Hepatocyte (in vitro differentiated cells): ENCODE results near the gene AGBL1. TPM values are rescaled to one million over a fixed set of nuclear protein-coding genes. Genes with fewer than 3 reads are reported as not detected.

Experiments
- DNase-seq: peaks from one replicate; pipeline ENCODE4 v3.0.0-alpha.2; 2016; ENCODE audit warnings: low spot score
- H2AFZ ChIP-seq: fragments of 200-600 bp; sonication (generic); 2 replicates; pipeline ENCODE4 v1.6.0; 2016; ENCODE audit warnings: antibody characterized with exemption, mild to moderate bottlenecking
- H3K27ac ChIP-seq: fragments of 200-600 bp; sonication (generic); 2 replicates; pipeline ENCODE4 v1.5.1; 2016; ENCODE audit warnings: mild to moderate bottlenecking
- H3K27me3 ChIP-seq: fragments of 200-600 bp; sonication (generic); 2 replicates; pipeline ENCODE4 v1.6.1; 2016
- H3K36me3 ChIP-seq: fragments of 200-600 bp; sonication (generic); replicated peaks from 2 replicates; pipeline ENCODE4 v1.5.1; 2016; ENCODE audit warnings: low read depth; ENCODE audit not compliant: insufficient read depth
- H3K4me1 ChIP-seq: fragments of 200-600 bp; sonication (generic); 2 replicates; pipeline ENCODE4 v1.5.1; 2016; ENCODE audit warnings: mild to moderate bottlenecking, moderate library complexity; ENCODE audit not compliant: insufficient read depth
- H3K4me2 ChIP-seq: fragments of 200-600 bp; sonication (generic); 2 replicates; pipeline ENCODE4 v1.6.0; 2016
- H3K4me3 ChIP-seq: fragments of 200-600 bp; sonication (generic); 2 replicates; pipeline ENCODE4 v1.5.1; 2016; ENCODE audit warnings: mild to moderate bottlenecking
- H3K79me2 ChIP-seq: fragments of 200-600 bp; sonication (generic); 2 replicates; pipeline ENCODE4 v1.6.0; 2017; ENCODE audit warnings: mild to moderate bottlenecking
- H3K9me2 ChIP-seq: fragments of 200-600 bp; sonication (generic); replicated peaks from 2 replicates; pipeline ENCODE4 v1.6.0; 2017; ENCODE audit warnings: mild to moderate bottlenecking; ENCODE audit not compliant: insufficient read depth
- H3K9me3 ChIP-seq: fragments of 200-600 bp; sonication (generic); 2 replicates; pipeline ENCODE4 v1.5.1; 2016; ENCODE audit warnings: low read depth, mild to moderate bottlenecking
- H4K20me1 ChIP-seq: fragments of 200-600 bp; sonication (generic); 2 replicates; pipeline ENCODE4 v1.6.0; 2016; ENCODE audit warnings: mild to moderate bottlenecking; ENCODE audit not compliant: insufficient read depth, poor library complexity, severe bottlenecking
- CTCF ChIP-seq: fragments of 200-600 bp; sonication (generic); IDR thresholded peaks from 2 replicates; pipeline ENCODE4 v1.5.1; 2016; ENCODE audit warnings: antibody characterized with exemption, mild to moderate bottlenecking; ENCODE audit not compliant: poor library complexity
- EZH2 ChIP-seq: fragments of 200-600 bp; sonication (generic); IDR thresholded peaks from 2 replicates; pipeline ENCODE4 v1.6.1; 2016; ENCODE audit warnings: antibody characterized with exemption, mild to moderate bottlenecking, borderline replicate concordance
- EZH2phosphoT487 ChIP-seq: fragments of 200-600 bp; sonication (generic); IDR thresholded peaks from one replicate; pipeline ENCODE4 v1.6.1; 2018; ENCODE audit warnings: antibody characterized with exemption, mild to moderate bottlenecking, low read depth, moderate library complexity; ENCODE audit not compliant: unreplicated experiment, severe bottlenecking
- WGBS: methylation state at CpG from one replicate; pipeline ENCODE4 v1.1.6; 2016; ENCODE audit warnings: low lambda C conversion rate; ENCODE audit errors: missing lambda C conversion rate; 5-methylcytosine and 5-hydroxymethylcytosine counted together
- polyA plus RNA-seq: library from polyadenylated mRNA; unstranded; fragments of >200 nt; fragmentation: Nextera tagmentation; extraction: Ambion mirVana; gene quantifications from 2 replicates; pipeline ENCODE4 v1.2.1, GENCODE V29; 2016
- total RNA-seq: library from RNA; depleted of rRNA; stranded (reverse); fragments of >200 nt; gene quantifications from 2 replicates; pipeline ENCODE4 v1.2.3, GENCODE V29; 2014

The AGBL1 gene
- total and polyA plus RNA-seq, 2 experiments from 2014 or later = not detected

- peak; percentile 73 for DNase-seq
- Histone ChIP-seq H3K27ac (no peak overlapping the region), H3K4me1 (no peaks in the 10 kb centered on the region), H3K27me3 (no peaks in the 10 kb centered on the region), H3K9me2 (no peaks in the 10 kb centered on the region), H3K79me2 (no peaks in the 10 kb centered on the region), H3K9me3 (no peaks in the 10 kb centered on the region), H3K4me2 (no peak overlapping the region), H2AFZ (no peak overlapping the region), H3K36me3 (no peaks in the 10 kb centered on the region), H3K4me3 (no peak overlapping the region), H4K20me1 (no peaks in the 10 kb centered on the region)
- no peak for TF ChIP-seq EZH2phosphoT487
- peak; percentile 72 for TF ChIP-seq CTCF
- no peak for TF ChIP-seq EZH2
- 53% methylated on average over 6 of the region's 6 CpGs for WGBS
These were observed 663.7 kb downstream of the AGBL1 start for GRCh38 chr15:86743283-86743903.

GRCh38 chr15:86744198-86744780 lies 664.6 kb downstream of the AGBL1 start:
- Histone ChIP-seq H3K36me3 (no peaks in the 10 kb centered on the region), H3K9me3 (no peaks in the 10 kb centered on the region), H3K4me3 (no peak overlapping the region), H2AFZ (no peak overlapping the region), H4K20me1 (no peaks in the 10 kb centered on the region), H3K4me2 (no peak overlapping the region), H3K27me3 (no peaks in the 10 kb centered on the region), H3K9me2 (no peaks in the 10 kb centered on the region), H3K27ac (no peak overlapping the region), H3K79me2 (no peaks in the 10 kb centered on the region), H3K4me1 (no peaks in the 10 kb centered on the region)
- 83% methylated on average over 7 of the region's 7 CpGs for WGBS
- DNase-seq = no peak
- TF ChIP-seq EZH2 (no peak), EZH2phosphoT487 (no peak), CTCF (no peak)

GRCh38 chr15:86751116-86751515 lies 671.4 kb downstream of the AGBL1 start:
- no peak overlapping the region for H2AFZ ChIP-seq
- H3K27me3 ChIP-seq = no peaks in the 10 kb centered on the region
- no peak overlapping the region for H3K27ac ChIP-seq
- H3K4me2 ChIP-seq = no peak overlapping the region
- no peaks in the 10 kb centered on the region for H3K4me1 ChIP-seq
- no peaks in the 10 kb centered on the region for H3K79me2 ChIP-seq
- 74% methylated on average over 1 of the region's 1 CpG for WGBS
- no peaks in the 10 kb centered on the region for H3K9me2 ChIP-seq
- no peaks in the 10 kb centered on the region for H4K20me1 ChIP-seq
- no peak overlapping the region for H3K4me3 ChIP-seq
- TF ChIP-seq EZH2 = no peak
- TF ChIP-seq EZH2phosphoT487 = no peak
- no peak for TF ChIP-seq CTCF
- no peaks in the 10 kb centered on the region for H3K36me3 ChIP-seq
- DNase-seq = no peak
- no peaks in the 10 kb centered on the region for H3K9me3 ChIP-seq
